Measurements from ENCODE around the gene ITGB3BP.

GRCh38 chr1:63407002-63407401 is 116.0 kb downstream of the ITGB3BP start:
- TF ChIP-seq CTCF (IDR thresholded peaks at IDR 0.05), result no peak
- no peak for TF ChIP-seq POLR2A (IDR thresholded peaks at IDR 0.05)

Data from Peyer's patch (tissue), 4 donors.